Esophagus squamous epithelium (tissue), 5 donors: ENCODE measurements around the gene RUNX1. TPM values are rescaled to one million over a fixed set of nuclear protein-coding genes. Genes with fewer than 3 reads are reported as not detected.

Experiments
- DNase-seq: peaks from one replicate; lab custom pipeline; 2025; lab: John Stamatoyannopoulos, UW
- H3K27ac ChIP-seq, 4 donors: fragments of 200-600 bp; sonication (generic); one replicate each; pipeline ENCODE4 v1.5.1; 2016 to 2019; ENCODE audit warnings: mild to moderate bottlenecking in 1 of 4
- H3K27me3 ChIP-seq, 4 donors: fragments of 200-600 bp; sonication (generic); 1 replicate in 3 of 4; 2 replicates in 1 of 4; pipeline versions ENCODE4 v1.5.1 to v1.6.0; 2017 to 2021; ENCODE audit warnings: antibody characterized with exemption in 1 of 4
- H3K36me3 ChIP-seq, 3 donors: fragments of 200-600 bp; sonication (generic); one replicate each; pipeline ENCODE4 v1.5.1; 2016 to 2019
- H3K4me1 ChIP-seq, 3 donors: fragments of 200-600 bp; sonication (generic); one replicate each; pipeline ENCODE4 v1.5.1; 2017 to 2019
- H3K4me3 ChIP-seq, 4 donors: fragments of 200-600 bp; sonication (generic); 1 replicate in 3 of 4; 2 replicates in 1 of 4; pipeline ENCODE4 v1.5.1; 2016 to 2019; ENCODE audit warnings: mild to moderate bottlenecking in 2 of 4, moderate library complexity in 1 of 4
- H3K9me3 ChIP-seq, 3 donors: fragments of 200-600 bp; sonication (generic); one replicate each; pipeline ENCODE4 v1.5.1; 2016 to 2019
- CTCF ChIP-seq, 6 experiments: fragments of 450-650 bp in 4 of 6; fragments of 200-600 bp in 2 of 6; sonication (generic) in 2 of 6; IDR thresholded peaks; one replicate each; pipeline ENCODE4 v1.5.1; 2016 to 2019; ENCODE audit warnings: antibody characterized with exemption in 6 of 6, mild to moderate bottlenecking in 4 of 6, moderate library complexity in 4 of 6
- POLR2A ChIP-seq, 4 donors: fragments of 450-650 bp; IDR thresholded peaks; one replicate each; pipeline ENCODE4 v1.6.1; 2017; ENCODE audit warnings: antibody characterized with exemption in 4 of 4, mild to moderate bottlenecking in 4 of 4, moderate library complexity in 3 of 4
- WGBS, 2 donors: methylation state at CpG; one replicate each; pipeline ENCODE4 v1.1.5; 2018; 5-methylcytosine and 5-hydroxymethylcytosine counted together
- intact Hi-C: fragments of 100-400 bp; cut with DNase I; formaldehyde crosslinking; loops from one replicate; pipeline ENCODE4 v1.15.0; 2022
- total RNA-seq, 4 donors: library from RNA; depleted of rRNA; stranded (reverse); fragments of >200 nt; gene quantifications; one replicate each; pipeline ENCODE4 v1.1.0, GENCODE V29; 2016
- donor health status: DM: yes; HTN: yes; CAD: no.

The RUNX1 gene
- total RNA-seq, 4 donors from 2014 or later = 8.2 to 25.4 (median 18.3) TPM

- 57 to 67% methylated on average over 13 to 15 of the region's 16 CpGs for WGBS, 2 donors
Measured at GRCh38 chr21:34817821-34818661, 231.1 kb downstream of the RUNX1 start.

GRCh38 chr21:34815831-34816705, 233.0 kb downstream of the RUNX1 start:
- 84 to 91% methylated on average over 9 of the region's 9 CpGs for WGBS, 2 donors
- H3K4me1 ChIP-seq = peaks cover 25 to 86% (median 35%) of the 10 kb centered on the region in 3 donors
- no peak for DNase-seq
- H3K27me3 ChIP-seq = no peaks in the 10 kb centered on the region
- H3K36me3 ChIP-seq = peaks cover 0 to 44% (median 0%) of the 10 kb centered on the region in 3 donors
- intact Hi-C loops = no loop called here
- no peak overlapping the region for H3K4me3 ChIP-seq
- H3K27ac ChIP-seq = peak overlapping the region in 2 of 4 donors; percentile 17 to 75
- TF ChIP-seq POLR2A (IDR thresholded peaks at IDR 0.05) = no peak
- no peak for TF ChIP-seq CTCF (IDR thresholded peaks at IDR 0.05)
- H3K9me3 ChIP-seq = no peaks in the 10 kb centered on the region

More at GRCh38 chr21:34817821-34818661, 231.1 kb downstream of the RUNX1 start:
- intact Hi-C loops = no loop called here
- Histone ChIP-seq H3K4me1 (peaks cover 29 to 88% (median 39%) of the 10 kb centered on the region in 3 donors), H3K36me3 (peaks cover 0 to 52% (median 0%) of the 10 kb centered on the region in 3 donors), H3K9me3 (no peaks in the 10 kb centered on the region), H3K27me3 (no peaks in the 10 kb centered on the region), H3K27ac (peak overlapping the region in 3 of 4 donors; percentile 59 to 71 (median 65)), H3K4me3 (no peak overlapping the region)
- DNase-seq = no peak
- TF ChIP-seq POLR2A (IDR thresholded peaks at IDR 0.05) (no peak), CTCF (IDR thresholded peaks at IDR 0.05) (no peak)

- peak overlapping the region; percentile 42 to 75 (median 62) for H3K27ac ChIP-seq
Measured at GRCh38 chr21:34814529-34814951, 234.6 kb downstream of the RUNX1 start.

GRCh38 chr21:34813266-34813894, 235.7 kb downstream of the RUNX1 start:
- Histone ChIP-seq H3K27me3 (no peaks in the 10 kb centered on the region), H3K36me3 (peaks cover 0 to 46% (median 6%) of the 10 kb centered on the region in 3 donors), H3K4me1 (peaks cover 10 to 76% (median 24%) of the 10 kb centered on the region in 3 donors), H3K4me3 (no peak overlapping the region), H3K9me3 (no peaks in the 10 kb centered on the region), H3K27ac (peak overlapping the region; percentile 42 to 75 (median 62))
- no peak for TF ChIP-seq CTCF (IDR thresholded peaks at IDR 0.05)
- TF ChIP-seq POLR2A (IDR thresholded peaks at IDR 0.05) = peak in 2 of 4 donors; percentile 23 to 34
- intact Hi-C loops = no loop called here
- no peak for DNase-seq
- WGBS, 2 donors = 62 to 73% methylated on average over 10 of the region's 10 CpGs

More at GRCh38 chr21:34814529-34814951, 234.6 kb downstream of the RUNX1 start:
- H3K4me3 ChIP-seq = no peak overlapping the region
- no peaks in the 10 kb centered on the region for H3K9me3 ChIP-seq
- 35 to 53% methylated on average over 5 to 6 of the region's 6 CpGs for WGBS, 2 donors
- no peaks in the 10 kb centered on the region for H3K27me3 ChIP-seq
- DNase-seq = no peak
- intact Hi-C loops = no loop called here
- no peak for TF ChIP-seq POLR2A (IDR thresholded peaks at IDR 0.05)
- TF ChIP-seq CTCF (IDR thresholded peaks at IDR 0.05) = no peak
- H3K36me3 ChIP-seq = peaks cover 0 to 44% (median 6%) of the 10 kb centered on the region in 3 donors
- H3K4me1 ChIP-seq = peaks cover 15 to 76% (median 30%) of the 10 kb centered on the region in 3 donors
